Kidney epithelial cell (primary cell): ENCODE measurements around the gene CAVIN1. TPM values are rescaled to one million over a fixed set of nuclear protein-coding genes. Genes with fewer than 3 reads are reported as not detected.

ENCODE experiments used
- DNase-seq: peaks from one replicate; pipeline ENCODE4 v3.0.0-alpha.2; 2010; ENCODE audit warnings: low read depth
- H3K27me3 ChIP-seq: 2 replicates; pipeline ENCODE4 v1.6.0; 2011; ENCODE audit warnings: low read length; ENCODE audit not compliant: control insufficient read depth, insufficient read depth
- H3K36me3 ChIP-seq: 2 replicates; pipeline ENCODE4 v1.5.1; 2011; ENCODE audit warnings: low read length; ENCODE audit not compliant: control insufficient read depth, insufficient read depth
- H3K4me3 ChIP-seq: 2 replicates; pipeline ENCODE4 v1.5.1; 2011; ENCODE audit warnings: low read depth, mild to moderate bottlenecking, control low read depth, low read length
- total RNA-seq: library from RNA; depleted of rRNA; stranded (reverse); fragments of >200 nt; gene quantifications from 2 replicates; pipeline ENCODE4 v1.2.3, GENCODE V29; 2015
- TF ChIP-seq, protein P1 (sequence below): IDR thresholded peaks from 2 replicates; pipeline ENCODE4 v1.5.1; 2011; ENCODE audit warnings: mild to moderate bottlenecking, moderate library complexity, low read length, control low read depth, inconsistent platforms; ENCODE audit not compliant: insufficient read depth, poor library complexity, severe bottlenecking

CAVIN1 gene
- total RNA-seq, 1 donor from 2014 or later = 70.2 TPM

DNA sequence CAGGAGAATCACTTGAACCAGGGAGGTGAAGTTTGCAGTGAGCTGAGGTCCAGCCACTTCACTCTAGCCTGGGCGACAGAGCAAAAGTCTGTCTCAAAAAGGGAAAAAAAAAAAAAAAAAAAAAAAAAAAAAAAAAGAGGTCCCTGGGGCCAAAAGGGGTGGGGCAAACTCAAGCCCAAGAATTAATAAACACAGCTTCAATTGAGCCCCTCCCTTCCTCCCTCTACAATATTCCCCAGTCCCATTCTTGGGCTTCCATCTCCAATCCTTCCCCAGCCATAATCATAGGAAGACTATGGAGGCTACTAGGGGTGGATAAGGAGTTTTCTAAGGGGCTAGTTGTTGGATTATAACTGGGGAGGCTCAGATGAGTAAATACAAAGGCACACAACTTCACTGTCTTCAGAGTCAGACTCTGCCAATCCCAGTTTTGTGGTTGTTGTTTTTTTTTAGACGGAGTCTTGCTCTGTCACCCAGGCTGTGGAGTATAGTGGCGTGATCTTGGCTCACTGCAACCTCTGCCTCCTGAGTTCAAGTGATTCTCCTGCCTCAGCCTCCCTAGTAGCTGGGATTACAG is 9.5 kb downstream of the CAVIN1 start:
- no peak overlapping the region for H3K4me3 ChIP-seq
- TF ChIP-seq, protein P1, sequence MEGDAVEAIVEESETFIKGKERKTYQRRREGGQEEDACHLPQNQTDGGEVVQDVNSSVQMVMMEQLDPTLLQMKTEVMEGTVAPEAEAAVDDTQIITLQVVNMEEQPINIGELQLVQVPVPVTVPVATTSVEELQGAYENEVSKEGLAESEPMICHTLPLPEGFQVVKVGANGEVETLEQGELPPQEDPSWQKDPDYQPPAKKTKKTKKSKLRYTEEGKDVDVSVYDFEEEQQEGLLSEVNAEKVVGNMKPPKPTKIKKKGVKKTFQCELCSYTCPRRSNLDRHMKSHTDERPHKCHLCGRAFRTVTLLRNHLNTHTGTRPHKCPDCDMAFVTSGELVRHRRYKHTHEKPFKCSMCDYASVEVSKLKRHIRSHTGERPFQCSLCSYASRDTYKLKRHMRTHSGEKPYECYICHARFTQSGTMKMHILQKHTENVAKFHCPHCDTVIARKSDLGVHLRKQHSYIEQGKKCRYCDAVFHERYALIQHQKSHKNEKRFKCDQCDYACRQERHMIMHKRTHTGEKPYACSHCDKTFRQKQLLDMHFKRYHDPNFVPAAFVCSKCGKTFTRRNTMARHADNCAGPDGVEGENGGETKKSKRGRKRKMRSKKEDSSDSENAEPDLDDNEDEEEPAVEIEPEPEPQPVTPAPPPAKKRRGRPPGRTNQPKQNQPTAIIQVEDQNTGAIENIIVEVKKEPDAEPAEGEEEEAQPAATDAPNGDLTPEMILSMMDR = no peak
- no peak for DNase-seq
- peaks cover 2% of the 10 kb centered on the region for H3K36me3 ChIP-seq
- no peaks in the 10 kb centered on the region for H3K27me3 ChIP-seq

DNA sequence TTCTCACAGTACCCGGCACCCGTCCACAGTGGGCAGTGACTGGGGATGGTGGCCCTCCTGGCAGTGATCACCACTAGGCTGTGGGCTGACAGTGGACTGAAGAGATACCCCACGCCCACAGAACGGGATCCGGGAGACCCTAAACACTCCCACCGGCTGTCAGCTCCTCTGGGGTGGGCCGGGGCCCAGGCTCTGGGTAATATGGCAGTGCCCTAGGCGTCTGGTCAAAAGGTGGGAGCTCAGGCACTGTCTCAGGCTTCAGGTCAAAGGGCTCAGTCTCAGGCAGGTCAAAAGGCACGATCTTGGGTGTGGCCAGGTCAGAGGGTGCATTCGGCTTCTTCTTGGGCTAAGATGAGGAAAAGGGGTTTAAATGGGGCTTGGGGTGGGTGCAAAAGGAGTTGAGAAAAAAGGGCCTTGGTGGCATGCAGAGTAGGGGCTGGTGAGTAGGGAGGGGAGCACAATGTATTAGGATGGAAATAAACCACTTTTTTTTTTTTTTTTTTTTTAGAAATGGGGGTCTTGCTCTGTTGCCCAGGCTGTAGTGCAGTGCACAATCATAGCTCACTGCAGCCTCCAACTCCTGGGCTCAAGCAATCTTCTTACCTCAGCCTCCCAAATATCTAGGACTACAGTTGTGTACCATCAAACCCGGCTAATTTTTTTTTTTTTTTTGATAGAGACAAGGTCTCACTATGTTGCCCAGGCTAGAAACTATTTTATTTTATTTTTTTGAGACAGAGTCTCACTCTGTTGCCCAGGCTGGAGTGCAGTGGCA is 11.0 kb downstream of the CAVIN1 start:
- Histone ChIP-seq H3K36me3 (peaks cover 2% of the 10 kb centered on the region), H3K4me3 (no peak overlapping the region), H3K27me3 (no peaks in the 10 kb centered on the region)
- TF ChIP-seq, protein P1 = no peak
- no peak for DNase-seq

DNA sequence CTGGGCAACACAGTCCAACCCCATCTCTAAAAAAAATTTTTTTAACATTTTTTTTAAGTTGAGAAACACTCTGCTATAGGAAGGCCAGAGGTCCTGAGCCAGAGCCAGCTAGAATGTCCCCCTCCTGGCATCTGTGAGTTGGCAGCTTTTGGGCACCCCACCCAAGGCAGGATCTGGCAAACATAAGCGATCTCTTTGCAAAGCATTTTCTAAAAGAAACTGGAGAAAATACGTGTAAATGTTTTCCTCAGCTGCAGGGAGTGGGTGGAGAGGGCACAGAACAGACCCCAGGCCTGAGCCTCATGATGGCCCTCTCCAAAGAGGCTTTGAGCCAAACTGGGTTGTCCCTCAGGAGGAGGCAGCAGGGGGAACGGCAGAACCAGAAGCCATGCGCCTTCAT is 11.7 kb downstream of the CAVIN1 start:
- DNase-seq = no peak
- Histone ChIP-seq H3K4me3 (no peak overlapping the region), H3K27me3 (no peaks in the 10 kb centered on the region), H3K36me3 (no peaks in the 10 kb centered on the region)
- TF ChIP-seq, protein P1 = no peak

DNA sequence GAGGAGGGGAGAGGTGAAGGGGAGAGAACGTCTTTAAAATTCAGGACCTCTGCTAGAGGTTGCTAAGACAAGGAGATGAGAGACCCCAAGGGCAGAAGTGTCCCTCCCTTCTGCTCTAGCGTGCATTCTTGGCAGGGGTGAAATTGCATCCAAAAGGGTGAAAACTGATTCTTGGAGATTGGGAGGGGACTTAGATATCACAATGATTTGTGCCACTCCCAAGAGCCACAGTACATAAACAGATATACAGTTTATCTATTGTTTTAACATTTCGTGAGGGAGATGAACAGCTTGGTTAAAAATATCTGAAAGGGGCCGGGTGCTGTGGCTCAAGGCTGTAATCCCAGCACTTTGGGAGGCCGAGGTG is 12.8 kb downstream of the CAVIN1 start:
- Histone ChIP-seq H3K36me3 (no peaks in the 10 kb centered on the region), H3K27me3 (no peaks in the 10 kb centered on the region), H3K4me3 (no peak overlapping the region)
- no peak for DNase-seq
- TF ChIP-seq, protein P1 = no peak

DNA sequence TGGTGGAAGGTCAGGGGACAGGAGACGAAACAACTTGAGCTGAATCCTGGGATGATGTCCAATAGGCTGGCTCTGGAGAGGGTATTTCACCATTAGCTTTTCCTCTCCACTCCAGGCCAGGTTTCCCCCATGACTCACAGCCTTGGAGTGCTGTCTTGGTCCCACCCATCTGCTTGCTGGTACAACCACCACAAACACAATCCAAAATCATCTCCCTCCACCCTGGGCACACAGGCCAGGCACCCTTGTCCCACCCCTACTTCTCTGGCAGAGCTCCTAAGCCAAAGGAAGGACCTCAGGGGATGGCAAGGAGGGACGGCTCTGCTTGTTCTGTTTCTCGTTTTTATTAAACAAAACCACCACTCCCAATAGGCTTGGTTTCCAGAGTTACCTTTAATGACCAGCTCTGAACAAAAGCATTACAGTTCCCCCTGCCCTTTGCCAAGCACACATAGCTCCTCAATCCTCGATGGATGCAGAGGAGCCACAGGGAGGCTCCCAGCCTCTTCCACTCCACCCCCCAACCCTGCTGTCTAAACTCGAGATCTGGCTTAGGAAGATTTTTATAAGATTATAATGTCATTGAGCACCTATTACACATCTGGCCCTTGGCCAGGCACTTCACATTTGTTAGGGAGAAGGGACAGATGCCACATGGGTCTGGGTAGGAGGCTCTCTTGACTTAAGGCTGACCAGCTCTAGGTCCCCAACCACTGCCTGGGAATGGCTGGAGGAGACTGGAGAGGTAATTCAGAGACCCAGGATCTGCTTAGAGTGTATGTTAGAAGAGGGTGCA is 13.3 kb downstream of the CAVIN1 start:
- no peaks in the 10 kb centered on the region for H3K27me3 ChIP-seq
- H3K4me3 ChIP-seq = no peak overlapping the region
- DNase-seq = no peak
- TF ChIP-seq, protein P1 = no peak
- H3K36me3 ChIP-seq = peaks cover 2% of the 10 kb centered on the region
